IMR-90 (cell line): Measurements from ENCODE around the gene RBM39. TPM values are rescaled to one million over a fixed set of nuclear protein-coding genes. Genes with fewer than 3 reads are reported as not detected.
"Not testable (repeated sequence)": the region's sequence is repeated elsewhere in the genome, so short reads cannot be mapped to it uniquely, and the experiment has no call there.

Experiments
- ATAC-seq: fragments of 200-7000 bp; cut with Tn5 transposase; 2 replicates; pipeline ENCODE4 v1.9.1; 2020; ENCODE audit warnings: low read depth, mild to moderate bottlenecking, moderate library complexity
- BruUV-seq: library from RNA; stranded (reverse); fragments of 400-500 nt; replicated peaks from 2 replicates; lab custom pipeline; 2021; lab: Mats Ljungman, UMichigan
- CTCF ChIA-PET: fragments of 300-600 bp; formaldehyde crosslinking; extraction: SDS; loops from one replicate; lab custom pipeline; 2021; ENCODE audit warnings: antibody characterized with exemption; lab: Yijun Ruan, JAX
- POLR2A ChIA-PET: fragments of 300-600 bp; sonication (Branson Sonifier 250); formaldehyde crosslinking; loops from one replicate; lab custom pipeline; 2022; ENCODE audit warnings: antibody characterized with exemption; ENCODE audit not compliant: unreplicated experiment; lab: Charles Lee
- DNase-seq: peaks from one replicate; pipeline ENCODE4 v3.0.0; 2013
- H2AFZ ChIP-seq: replicated peaks from 2 replicates; pipeline ENCODE3; 2013; ENCODE audit warnings: low read length, mild to moderate bottlenecking; ENCODE audit not compliant: poor library complexity
- H2AK5ac ChIP-seq: 2 replicates; pipeline ENCODE4 v1.6.1; 2013; ENCODE audit warnings: low read depth, low read length, inconsistent platforms
- H2AK9ac ChIP-seq: replicated peaks from 2 replicates; pipeline ENCODE3; 2013; ENCODE audit warnings: mild to moderate bottlenecking, low read depth, low read length, moderate library complexity; ENCODE audit not compliant: poor library complexity
- H2BK120ac ChIP-seq: 2 replicates; pipeline ENCODE4 v1.6.1; 2013; ENCODE audit warnings: low read depth, low read length, inconsistent platforms
- H2BK15ac ChIP-seq: 3 replicates; pipeline ENCODE4 v1.6.1; 2013; ENCODE audit warnings: low read depth, low read length, inconsistent platforms
- H2BK20ac ChIP-seq: 2 replicates; pipeline ENCODE4 v1.6.1; 2013; ENCODE audit warnings: low read depth, mild to moderate bottlenecking, inconsistent platforms, low read length, moderate library complexity
- H2BK5ac ChIP-seq: 2 replicates; pipeline ENCODE4 v1.6.1; 2013; ENCODE audit warnings: mild to moderate bottlenecking, low read depth, low read length, inconsistent platforms; ENCODE audit not compliant: poor library complexity, severe bottlenecking
- H3K14ac ChIP-seq: replicated peaks from 2 replicates; pipeline ENCODE4 v1.6.1; 2013; ENCODE audit warnings: low read depth, low read length, inconsistent platforms
- H3K18ac ChIP-seq: 2 replicates; pipeline ENCODE4 v1.6.1; 2013; ENCODE audit warnings: low read depth, low read length, control low read depth
- H3K23ac ChIP-seq: 2 replicates; pipeline ENCODE4 v1.6.1; 2013; ENCODE audit warnings: low read depth, low read length, inconsistent platforms
- H3K27ac ChIP-seq: 2 replicates; pipeline ENCODE4 v1.5.1; 2013; ENCODE audit warnings: mild to moderate bottlenecking, control low read depth, low read length; ENCODE audit not compliant: insufficient read depth
- H3K27me3 ChIP-seq: 2 replicates; pipeline ENCODE4 v1.6.1; 2013; ENCODE audit warnings: low read length; ENCODE audit not compliant: control insufficient read depth, insufficient read depth
- H3K36me3 ChIP-seq: 2 replicates; pipeline ENCODE4 v1.6.1; 2013; ENCODE audit warnings: low read length, mixed read lengths; ENCODE audit not compliant: control insufficient read depth, insufficient read depth
- H3K4ac ChIP-seq: 2 replicates; pipeline ENCODE4 v1.6.1; 2013; ENCODE audit warnings: low read depth, low read length, inconsistent platforms
- H3K4me1 ChIP-seq: 2 replicates; pipeline ENCODE4 v1.6.1; 2013; ENCODE audit warnings: low read length, mixed read lengths; ENCODE audit not compliant: control insufficient read depth, insufficient read depth
- H3K4me2 ChIP-seq: 2 replicates; pipeline ENCODE4 v1.6.1; 2013; ENCODE audit warnings: low read depth, mild to moderate bottlenecking, control low read depth, low read length, moderate library complexity
- H3K4me3 ChIP-seq: 2 replicates; pipeline ENCODE4 v1.5.1; 2013; ENCODE audit warnings: low read depth, mild to moderate bottlenecking, control low read depth, low read length, moderate library complexity; ENCODE audit not compliant: insufficient read depth
- H3K56ac ChIP-seq: 2 replicates; pipeline ENCODE4 v1.6.1; 2013; ENCODE audit warnings: low read length, inconsistent platforms; ENCODE audit not compliant: insufficient read depth; ENCODE audit errors: extremely low read depth
- H3K79me1 ChIP-seq, 2 experiments: 2 replicates each; pipeline ENCODE4 v1.6.1; 2013; ENCODE audit warnings: low read length in 2 of 2, inconsistent platforms in 1 of 2, low read depth in 1 of 2
- H3K9ac ChIP-seq: 2 replicates; pipeline ENCODE4 v1.6.1; 2013; ENCODE audit warnings: low read depth, low read length, control low read depth
- H3K9me1 ChIP-seq: 2 replicates; pipeline ENCODE4 v1.6.1; 2013; ENCODE audit warnings: low read length, inconsistent platforms; ENCODE audit not compliant: insufficient read depth
- H3K9me3 ChIP-seq: 2 replicates; pipeline ENCODE4 v1.6.1; 2013; ENCODE audit warnings: low read length; ENCODE audit not compliant: control insufficient read depth, insufficient read depth
- H4K20me1 ChIP-seq: 2 replicates; pipeline ENCODE4 v1.6.1; 2013; ENCODE audit warnings: low read length, inconsistent platforms; ENCODE audit not compliant: insufficient read depth
- H4K5ac ChIP-seq: 2 replicates; pipeline ENCODE4 v1.6.1; 2013; ENCODE audit warnings: mild to moderate bottlenecking, low read depth, low read length, control low read depth
- H4K8ac ChIP-seq, 2 experiments: 2 replicates each; pipeline ENCODE4 v1.6.1; 2013; ENCODE audit warnings: low read depth in 2 of 2, low read length in 2 of 2, control low read depth in 1 of 2, inconsistent platforms in 1 of 2
- H4K91ac ChIP-seq: 2 replicates; pipeline ENCODE4 v1.6.1; 2013; ENCODE audit warnings: low read depth, low read length, inconsistent platforms; ENCODE audit not compliant: insufficient read depth
- BHLHE40 ChIP-seq: fragments of 150-350 bp; IDR thresholded peaks from 2 replicates; pipeline ENCODE4 v1.6.1; 2016; ENCODE audit warnings: mild to moderate bottlenecking, low read depth, low read length
- CTCF ChIP-seq: conservative IDR thresholded peaks from 2 replicates; pipeline ENCODE4 v1.5.1; 2012; ENCODE audit warnings: mild to moderate bottlenecking, low read depth, low read length, improper control_type of control experiment
- MAFK ChIP-seq: IDR thresholded peaks from 2 replicates; pipeline ENCODE4 v1.6.1; 2012; ENCODE audit warnings: low read depth, low read length, improper control_type of control experiment
- NFE2L2 ChIP-seq: fragments of 150-350 bp; IDR thresholded peaks from 2 replicates; pipeline ENCODE4 v1.6.1; 2016; ENCODE audit warnings: low read depth, mild to moderate bottlenecking, low read length
- WGBS, 2 experiments: methylation state at CpG; one replicate each; pipeline versions ENCODE4 v1.1.5 to v1.1.7; 2013; ENCODE audit warnings: missing lambda C conversion rate in 2 of 2; ENCODE audit not compliant: insufficient read length in 1 of 2; ENCODE audit errors: extremely low coverage in 2 of 2; 5-methylcytosine and 5-hydroxymethylcytosine counted together
- dilution Hi-C: fragments of 300-500 bp; cut with HindIII; formaldehyde crosslinking; loops from one replicate; pipeline ENCODE4 v1.14.3; 2018; ENCODE audit warnings: low sequenced_read_pairs; ENCODE audit not compliant: unreplicated experiment
- in situ Hi-C: fragments of 300-500 bp; cut with MboI; formaldehyde crosslinking; loops from 3 replicates; pipeline ENCODE4 v1.14.3; 2019; ENCODE audit warnings: low sequenced_read_pairs, inconsistent platforms, mixed read lengths
- intact Hi-C: fragments of 100-400 bp; cut with micrococcal nuclease; formaldehyde crosslinking; loops from 2 replicates; pipeline ENCODE4 v1.10.0; 2022
- polyA plus RNA-seq, 3 experiments: library from polyadenylated mRNA; depleted of rRNA; stranded (reverse); fragments of >200 nt; gene quantifications; 2 replicates each; pipeline ENCODE4 v1.2.3, GENCODE V29; 2012; ENCODE audit warnings: low replicate concordance in 1 of 3
- total RNA-seq: library from RNA; depleted of rRNA; stranded (reverse); fragments of >200 nt; gene quantifications from 2 replicates; pipeline ENCODE4 v1.2.3, GENCODE V29; 2012

RBM39 gene
- total and polyA plus RNA-seq, 2 of the 4 experiments (the other 2 are of a cell fraction) = 106 to 166 TPM

DNA sequence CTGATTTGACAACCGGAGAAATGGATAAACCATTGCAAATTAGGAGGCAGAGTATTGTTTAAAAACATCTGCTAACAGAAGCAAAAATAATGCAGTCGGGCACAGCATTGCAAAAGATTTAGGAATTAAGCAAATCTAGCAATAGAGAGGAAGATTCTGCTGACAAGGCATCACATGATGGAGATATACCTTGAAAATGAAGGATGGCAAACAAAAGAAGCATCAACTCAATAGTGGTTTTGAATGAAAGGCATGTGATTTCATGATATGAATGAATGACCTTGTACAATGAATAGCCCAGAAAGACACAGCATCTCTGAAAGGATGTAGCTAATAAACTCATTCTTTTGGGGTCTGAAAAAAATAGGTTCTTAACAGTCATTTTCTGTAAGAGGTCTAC is 8.6 kb upstream of the RBM39 start:
- no peak overlapping the region for H3K4me2 ChIP-seq
- no peak overlapping the region for H2AFZ ChIP-seq
- in situ Hi-C loops = loop anchor here (25.0 kb wide), 1 partner anchor 387 kb away; no protein-coding TSS in a partner anchor
- no peak overlapping the region for H3K4ac ChIP-seq
- dilution Hi-C loops = no loop called here
- peaks cover 17% of the 10 kb centered on the region for H3K27me3 ChIP-seq
- no peak overlapping the region for H3K9ac ChIP-seq
- CTCF ChIA-PET = no interaction called here
- no peak overlapping the region for H2BK20ac ChIP-seq
- WGBS, 2 experiments = 22% methylated on average over 1 of the region's 2 CpGs; no CpG with 5 or more reads in 1 of the 2 experiments
- H2AK9ac ChIP-seq = no peak overlapping the region
- no TSS peak for BruUV-seq
- no peak overlapping the region for H3K4me3 ChIP-seq
- POLR2A ChIA-PET = no interaction called here
- H4K5ac ChIP-seq = no peak overlapping the region
- peaks cover 3% of the 10 kb centered on the region; the same call in 1 of the 2 replicates for H3K4me1 ChIP-seq
- peaks cover 4% of the 10 kb centered on the region for H3K9me1 ChIP-seq
- no peak for TF ChIP-seq CTCF
- no peak for TF ChIP-seq NFE2L2
- peak; percentile 75 for TF ChIP-seq MAFK
- TF ChIP-seq BHLHE40 = no peak
- no peak overlapping the region for H2BK15ac ChIP-seq
- no peak overlapping the region for H2AK5ac ChIP-seq
- no peaks in the 10 kb centered on the region for H3K9me3 ChIP-seq
- H3K23ac ChIP-seq = no peak overlapping the region
- no peak overlapping the region for H2BK5ac ChIP-seq
- no peak overlapping the region for H4K91ac ChIP-seq
- no peak overlapping the region for H3K14ac ChIP-seq
- H2BK120ac ChIP-seq = no peak overlapping the region
- no peaks in the 10 kb centered on the region for H3K79me1 ChIP-seq
- H3K36me3 ChIP-seq = no peaks in the 10 kb centered on the region
- intact Hi-C loops = loop anchor here (5.0 kb wide), 1 partner anchor 72 kb away; no protein-coding TSS in a partner anchor
- no peak overlapping the region for H4K8ac ChIP-seq
- no peak for DNase-seq
- no peak overlapping the region for H3K56ac ChIP-seq
- no peak overlapping the region for H3K18ac ChIP-seq
- H3K27ac ChIP-seq = no peak overlapping the region
- H4K20me1 ChIP-seq = no peaks in the 10 kb centered on the region
- ATAC-seq = no peak

DNA sequence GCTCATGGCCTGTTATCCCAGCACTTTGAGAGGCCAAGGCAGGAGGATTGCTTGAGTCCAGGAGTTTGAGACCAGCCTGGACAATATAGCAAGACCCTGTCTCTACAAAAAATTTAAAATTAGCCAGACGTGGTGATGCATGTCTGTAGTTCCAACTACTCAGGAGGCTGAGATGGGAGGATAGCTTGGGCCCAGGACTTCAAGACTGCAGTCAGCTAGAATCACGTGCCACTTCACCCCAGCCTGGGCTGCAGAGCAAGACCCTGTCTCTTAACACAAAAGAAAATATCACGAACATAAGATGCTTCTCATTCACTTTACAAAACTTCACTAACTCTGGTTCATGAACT is 2.4 kb upstream of the RBM39 start:
- Histone ChIP-seq H2AK5ac (peak overlapping the region; percentile 82; the same call in 1 of the 2 replicates), H3K79me1 (peaks cover 0 to 16% of the 10 kb centered on the region in 2 experiments; a peak in 2 of 4 replicates), H4K8ac (peak overlapping the region in 1 of 2 experiments; percentile 82; a peak in 2 of 4 replicates), H3K18ac (0 out of 2 replicates have a peak overlapping the region, but pooled peaks have one; percentile 18), H4K5ac (peak overlapping the region; percentile 40), H2BK120ac (peak overlapping the region; percentile 71), H3K27ac (peak overlapping the region; percentile 37; the same call in 1 of the 2 replicates), H4K20me1 (peaks cover 20% of the 10 kb centered on the region), H4K91ac (0 out of 2 replicates have a peak overlapping the region, but pooled peaks have one; percentile 36), H3K4ac (peak overlapping the region; percentile 70; the same call in 1 of the 2 replicates), H3K56ac (0 out of 2 replicates have a peak overlapping the region, but pooled peaks have one; percentile 2), H2BK5ac (peak overlapping the region; percentile 94)
- H3K36me3 ChIP-seq, ATAC-seq, H2AK9ac ChIP-seq, H2BK20ac ChIP-seq, H3K23ac ChIP-seq, H3K9me3 ChIP-seq, H3K4me3 ChIP-seq, H3K27me3 ChIP-seq, DNase-seq, H3K4me1 ChIP-seq, H3K14ac ChIP-seq, H2AFZ ChIP-seq, H3K4me2 ChIP-seq, BruUV-seq, dilution Hi-C loops, H3K9ac ChIP-seq, H2BK15ac ChIP-seq, H3K9me1 ChIP-seq: not testable (repeated sequence)
- ChIA-PET POLR2A (interaction anchor here (0.6 to 1.0 kb wide), 2 partner anchors 113 to 140 kb away, joined by 4 to 13 read pairs; no protein-coding TSS in a partner anchor), CTCF (interaction anchor here (0.7 kb wide), 1 partner anchor 37 kb away, joined by 3 read pairs; no protein-coding TSS in a partner anchor)
- intact Hi-C loops (loop anchor here (5.0 kb wide), 1 partner anchor 208 kb away; the partner anchor contains the start of gene SCAND1), in situ Hi-C loops (loop anchor here (10.0 kb wide), 1 partner anchor 140 kb away; no protein-coding TSS in a partner anchor)
- 100% methylated on average over 1 of the region's 3 CpGs; no CpG with 5 or more reads in 1 of the 2 experiments for WGBS, 2 experiments
